ENCODE measurements around the gene SLC18B1. TPM values are rescaled to one million over a fixed set of nuclear protein-coding genes. Genes with fewer than 3 reads are reported as not detected.

The SLC18B1 gene
- polyA plus RNA-seq, 1 of the 3 experiments (the other 2 are of a cell fraction) = 1.2 TPM

- 6% methylated on average over 10 of the region's 10 CpGs for WGBS (ENCODE audit: low lambda C conversion rate)
- CTCF ChIA-PET = no interaction called here
These were observed 78.5 kb downstream of the SLC18B1 start for GRCh38 chr6:132719736-132720448.

More at GRCh38 chr6:132719736-132720448, 78.5 kb downstream of the SLC18B1 start:
- no peaks in the 10 kb centered on the region for H3K4me1 ChIP-seq (ENCODE audit: control insufficient read depth in 1 of 2, insufficient read depth in 2 of 2, low read depth in 1 of 2, low read length in 1 of 2)
- no peak overlapping the region for H3K4me3 ChIP-seq (ENCODE audit: low read depth in 2 of 2, low read length in 1 of 2)
- no peak overlapping the region for H3K27ac ChIP-seq (ENCODE audit: low read depth in 2 of 2, low read length in 1 of 2)
- H3K9me3 ChIP-seq = no peaks in the 10 kb centered on the region
- TF ChIP-seq YY1 (IDR thresholded peaks at IDR 0.05; ENCODE audit: low read depth) (no peak), TAF1 (IDR thresholded peaks at IDR 0.05; ENCODE audit: borderline replicate concordance, low read depth, low read length) (no peak), IRF3 (IDR thresholded peaks at IDR 0.05; ENCODE audit: low read depth, low read length) (no peak), CHD2 (IDR thresholded peaks at IDR 0.05; ENCODE audit: low read length, partially characterized antibody) (no peak)
- H3K4me2 ChIP-seq = no peak overlapping the region
- DNase-seq = no peak
- no peak overlapping the region for H2AFZ ChIP-seq (ENCODE audit: low read depth)
- H3K79me2 ChIP-seq (ENCODE audit: insufficient read depth) = no peaks in the 10 kb centered on the region
- H4K20me1 ChIP-seq (ENCODE audit: insufficient read depth) = no peaks in the 10 kb centered on the region
- peaks cover 39% of the 10 kb centered on the region; the same call in 1 of the 2 replicates for H3K27me3 ChIP-seq (ENCODE audit: insufficient read depth)
- POLR2A ChIA-PET = no interaction called here
- H3K36me3 ChIP-seq (replicated peaks in 1 of 2; ENCODE audit: control insufficient read depth in 1 of 2, insufficient read depth in 2 of 2, low read length in 1 of 2) = no peaks in the 10 kb centered on the region
- no peaks in the 10 kb centered on the region for H3K9me2 ChIP-seq
- no peak overlapping the region for H3K9ac ChIP-seq
- no peaks in the 10 kb centered on the region for H3F3A ChIP-seq (replicated peaks; ENCODE audit: insufficient read depth)

Small RNA genes within 50 kb of the gene (small RNA-seq; reads per million reads assigned to genes)
- gene SNORA33 (31.6 to 469 (median 86.8) reads per million in 7 experiments), gene SNORD100 (0.79 to 363 (median 56.5) reads per million in 7 experiments), gene SNORD101 (1,111 to 11,352 (median 2,926) reads per million in 7 experiments)

Other genes with a start within 250 kb of the SLC18B1 start
- not detected in 2 replicates for gene TAAR8, start 246.0 kb downstream of the SLC18B1 start, polyA plus RNA-seq (2012; rRNA removed)
- gene TAAR6, start 228.3 kb downstream of the SLC18B1 start, polyA plus RNA-seq (2012; rRNA removed) = not detected in 2 replicates
- not detected in 2 replicates for gene TAAR5, start 208.9 kb downstream of the SLC18B1 start, polyA plus RNA-seq (2012; rRNA removed)
- gene TAAR2, start 174.4 kb downstream of the SLC18B1 start, polyA plus RNA-seq (2012; rRNA removed) = not detected in 2 replicates
- gene TAAR1, start 139.5 kb downstream of the SLC18B1 start, polyA plus RNA-seq (2012; rRNA removed) = not detected in 2 replicates
- gene VNN1, start 84.6 kb downstream of the SLC18B1 start, polyA plus RNA-seq (2012; rRNA removed) = not detected in 2 replicates
- gene VNN2, start 40.7 kb downstream of the SLC18B1 start, polyA plus RNA-seq (2012; rRNA removed) = not detected in 2 replicates
- 5,258 and 5,462 TPM in 2 replicates for gene RPS12, start 15.9 kb upstream of the SLC18B1 start, polyA plus RNA-seq (2012; rRNA removed)

Data from SK-N-SH (cell line).